Mesenchymal stem cell (in vitro differentiated cells and primary cell): ENCODE measurements around the gene OGT.

Experiments used
- DNase-seq: peaks from one replicate; pipeline ENCODE4 v3.0.0-alpha.2; 2013
- H2AFZ ChIP-seq: one replicate; pipeline ENCODE4 v1.6.1; 2013; ENCODE audit warnings: low read depth, mild to moderate bottlenecking, control low read depth, inconsistent platforms, low read length, moderate library complexity
- H2AK5ac ChIP-seq: 2 replicates; pipeline ENCODE4 v1.6.1; 2013; ENCODE audit warnings: low read length, moderate library complexity, mild to moderate bottlenecking, inconsistent platforms; ENCODE audit not compliant: severe bottlenecking
- H2BK120ac ChIP-seq: one replicate; pipeline ENCODE4 v1.6.1; 2013; ENCODE audit warnings: low read depth, mild to moderate bottlenecking, inconsistent platforms, low read length, moderate library complexity
- H2BK12ac ChIP-seq, 2 experiments: one replicate each; pipeline ENCODE4 v1.6.1; 2013; ENCODE audit warnings: inconsistent platforms in 2 of 2, low read length in 2 of 2, mild to moderate bottlenecking in 2 of 2, moderate library complexity in 2 of 2, control low read depth in 1 of 2
- H2BK15ac ChIP-seq: one replicate; pipeline ENCODE4 v1.6.1; 2013; ENCODE audit warnings: mild to moderate bottlenecking, low read depth, inconsistent platforms; ENCODE audit not compliant: poor library complexity, severe bottlenecking
- H2BK5ac ChIP-seq: 2 replicates; pipeline ENCODE4 v1.6.1; 2013; ENCODE audit warnings: low read depth, mild to moderate bottlenecking, low read length, control low read depth, inconsistent platforms; ENCODE audit not compliant: poor library complexity, severe bottlenecking
- H3K14ac ChIP-seq, 2 experiments: one replicate each; pipeline ENCODE4 v1.6.1; 2013; ENCODE audit warnings: inconsistent platforms in 2 of 2, low read length in 2 of 2, control low read depth in 1 of 2, mild to moderate bottlenecking in 1 of 2, moderate library complexity in 1 of 2
- H3K18ac ChIP-seq, 2 experiments: one replicate each; pipeline ENCODE4 v1.6.1; 2013; ENCODE audit warnings: inconsistent platforms in 2 of 2, low read length in 2 of 2, control low read depth in 1 of 2, low read depth in 1 of 2, mild to moderate bottlenecking in 1 of 2
- H3K23ac ChIP-seq, 2 experiments: one replicate each; pipeline ENCODE4 v1.6.1; 2013; ENCODE audit warnings: inconsistent platforms in 2 of 2, low read length in 2 of 2, mild to moderate bottlenecking in 2 of 2, moderate library complexity in 2 of 2, control low read depth in 1 of 2
- H3K27ac ChIP-seq: 2 replicates; pipeline ENCODE4 v1.5.1; 2013; ENCODE audit warnings: mild to moderate bottlenecking, moderate library complexity, low read length, control low read depth, inconsistent platforms; ENCODE audit not compliant: poor library complexity, severe bottlenecking
- H3K27me3 ChIP-seq, 2 experiments: 2 replicates each; pipeline versions ENCODE4 v1.6.1 to v1.7.0; 2013; ENCODE audit warnings: low read length in 2 of 2, mild to moderate bottlenecking in 2 of 2, moderate library complexity in 2 of 2, control low read depth in 1 of 2, inconsistent platforms in 1 of 2; ENCODE audit not compliant: control insufficient read depth in 1 of 2, insufficient read depth in 1 of 2
- H3K36me3 ChIP-seq, 2 experiments: 2 replicates each; pipeline versions ENCODE4 v1.6.1 to v1.7.0; 2013; ENCODE audit warnings: low read length in 2 of 2, control low read depth in 1 of 2, inconsistent platforms in 1 of 2, low read depth in 1 of 2, mild to moderate bottlenecking in 1 of 2; ENCODE audit not compliant: insufficient read depth in 2 of 2, control insufficient read depth in 1 of 2
- H3K4ac ChIP-seq, 2 experiments: one replicate each; pipeline ENCODE4 v1.6.1; 2013; ENCODE audit warnings: inconsistent platforms in 2 of 2, low read length in 2 of 2, mild to moderate bottlenecking in 2 of 2, moderate library complexity in 2 of 2, control low read depth in 1 of 2, low read depth in 1 of 2
- H3K4me1 ChIP-seq: 2 replicates; pipeline ENCODE4 v1.6.1; 2013; ENCODE audit warnings: low read depth, low read length, control low read depth; ENCODE audit not compliant: control insufficient read depth, insufficient read depth
- H3K4me2 ChIP-seq: 2 replicates; pipeline ENCODE4 v1.6.1; 2013; ENCODE audit warnings: low read length, mild to moderate bottlenecking, inconsistent platforms; ENCODE audit not compliant: poor library complexity, severe bottlenecking
- H3K4me3 ChIP-seq, 2 experiments: 2 replicates each; pipeline versions ENCODE4 v1.5.1 to v1.7.0; 2013; ENCODE audit warnings: low read length in 2 of 2, mild to moderate bottlenecking in 2 of 2, control low read depth in 1 of 2, low read depth in 1 of 2; ENCODE audit not compliant: insufficient read depth in 1 of 2
- H3K79me1 ChIP-seq: replicated peaks from 2 replicates; pipeline ENCODE4 v1.6.1; 2013; ENCODE audit warnings: mild to moderate bottlenecking, control low read depth, low read length, inconsistent platforms; ENCODE audit not compliant: poor library complexity, severe bottlenecking
- H3K9ac ChIP-seq: 2 replicates; pipeline ENCODE4 v1.7.0; 2013; ENCODE audit warnings: mild to moderate bottlenecking, low read length, moderate library complexity
- H3K9me3 ChIP-seq: 2 replicates; pipeline ENCODE4 v1.7.0; 2013; ENCODE audit warnings: mild to moderate bottlenecking, low read length; ENCODE audit not compliant: control insufficient read depth
- H4K8ac ChIP-seq: one replicate; pipeline ENCODE4 v1.6.1; 2013; ENCODE audit warnings: inconsistent platforms, mild to moderate bottlenecking, low read length, moderate library complexity
- H4K91ac ChIP-seq: one replicate; pipeline ENCODE4 v1.6.1; 2013; ENCODE audit warnings: mild to moderate bottlenecking, low read length, inconsistent platforms
- WGBS: methylation state at CpG from one replicate; pipeline ENCODE4 v1.1.7; 2013; ENCODE audit warnings: mixed read lengths; 5-methylcytosine and 5-hydroxymethylcytosine counted together

Gene OGT

GRCh38 chrX:71542825-71543224 is 9.9 kb downstream of the OGT start:
- H2AK5ac ChIP-seq = no peak overlapping the region
- no peak overlapping the region for H3K4ac ChIP-seq
- WGBS = no CpG with 5 or more reads among the region's 2 CpGs

DNA sequence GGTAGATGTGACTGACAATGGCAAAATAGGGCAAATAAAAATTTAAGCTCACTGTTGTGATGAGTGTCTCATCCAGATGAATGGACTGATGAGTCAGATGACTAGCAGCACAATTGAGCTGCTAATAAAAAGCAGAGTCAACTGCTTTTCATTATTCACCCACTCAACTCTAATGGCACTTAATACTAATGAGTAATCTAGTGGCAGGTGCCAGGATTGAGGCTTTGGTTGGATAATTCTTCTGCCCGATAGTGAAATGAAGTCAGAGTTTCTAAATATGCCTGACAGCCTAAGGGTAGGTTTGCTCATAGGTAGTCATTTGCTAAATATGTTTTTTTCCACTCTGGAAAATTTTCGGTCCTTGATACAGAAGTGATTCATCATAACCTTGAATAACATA is 10.4 kb downstream of the OGT start:
- Histone ChIP-seq H2BK12ac (no peak overlapping the region), H3K9me3 (no peaks in the 10 kb centered on the region), H3K27me3 (peaks cover 0 to 5% of the 10 kb centered on the region in 2 experiments), H4K8ac (no peak overlapping the region), H3K4me1 (peaks cover 2% of the 10 kb centered on the region), H2BK120ac (no peak overlapping the region), H3K27ac (peak overlapping the region; percentile 34), H3K4ac (no peak overlapping the region), H2AFZ (no peak overlapping the region), H2BK5ac (no peak overlapping the region), H3K4me3 (no peak overlapping the region), H2BK15ac (no peak overlapping the region), H2AK5ac (no peak overlapping the region), H4K91ac (no peak overlapping the region), H3K18ac (no peak overlapping the region), H3K79me1 (no peaks in the 10 kb centered on the region), H3K36me3 (peaks cover 15 to 55% of the 10 kb centered on the region in 2 experiments), H3K9ac (no peak overlapping the region), H3K14ac (no peak overlapping the region), H3K4me2 (no peak overlapping the region), H3K23ac (no peak overlapping the region)
- WGBS = 17% methylated on average over 1 of the region's 2 CpGs
- DNase-seq = peak; percentile 74

More at GRCh38 chrX:71542825-71543224, 9.9 kb downstream of the OGT start:
- Histone ChIP-seq H2AFZ (no peak overlapping the region), H3K9ac (peak overlapping the region; percentile 28), H3K27ac (peak overlapping the region; percentile 34), H3K36me3 (peaks cover 15 to 55% of the 10 kb centered on the region in 2 experiments), H3K4me3 (peak overlapping the region in 1 of 2 experiments; percentile 19), H3K79me1 (no peaks in the 10 kb centered on the region), H3K27me3 (peaks cover 0 to 5% of the 10 kb centered on the region in 2 experiments), H4K8ac (no peak overlapping the region), H3K9me3 (no peaks in the 10 kb centered on the region), H2BK12ac (no peak overlapping the region), H2BK5ac (no peak overlapping the region), H4K91ac (no peak overlapping the region), H3K4me2 (no peak overlapping the region), H3K18ac (no peak overlapping the region), H2BK120ac (no peak overlapping the region), H3K14ac (no peak overlapping the region), H2BK15ac (no peak overlapping the region), H3K4me1 (peaks cover 2% of the 10 kb centered on the region), H3K23ac (no peak overlapping the region)
- DNase-seq = no peak

DNA sequence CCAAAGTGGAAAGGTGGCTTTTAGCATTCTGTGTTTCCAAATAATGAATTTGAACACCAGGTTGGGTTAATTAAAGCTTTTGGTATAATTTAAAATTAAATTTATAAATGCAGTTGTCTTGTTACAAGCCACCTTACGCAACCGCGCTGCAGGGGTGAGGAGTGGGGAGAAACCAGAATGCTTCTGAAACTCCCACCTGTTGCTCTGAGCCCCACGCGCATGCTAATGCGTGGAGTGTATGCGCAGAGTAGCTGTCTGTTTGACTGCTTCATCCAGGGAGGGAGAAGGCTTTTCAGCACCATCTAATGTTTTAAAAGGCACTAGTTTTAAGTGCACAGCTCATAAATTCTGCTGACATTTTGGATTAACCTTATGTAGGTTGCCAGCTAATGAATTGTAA is 12.5 kb downstream of the OGT start:
- WGBS = 100% methylated on average over 7 of the region's 7 CpGs
- Histone ChIP-seq H3K4ac (no peak overlapping the region), H3K27ac (no peak overlapping the region), H2BK120ac (no peak overlapping the region), H3K36me3 (peaks cover 20 to 65% of the 10 kb centered on the region in 2 experiments), H3K9me3 (no peaks in the 10 kb centered on the region), H3K27me3 (peaks cover 0 to 5% of the 10 kb centered on the region in 2 experiments), H3K23ac (no peak overlapping the region), H4K91ac (no peak overlapping the region), H2AFZ (no peak overlapping the region), H3K9ac (no peak overlapping the region), H3K14ac (no peak overlapping the region), H2BK5ac (no peak overlapping the region), H4K8ac (no peak overlapping the region), H2BK15ac (no peak overlapping the region), H2BK12ac (no peak overlapping the region), H3K79me1 (no peaks in the 10 kb centered on the region), H3K18ac (no peak overlapping the region), H3K4me1 (peaks cover 8% of the 10 kb centered on the region), H2AK5ac (no peak overlapping the region), H3K4me3 (no peak overlapping the region), H3K4me2 (no peak overlapping the region)
- DNase-seq = no peak

DNA sequence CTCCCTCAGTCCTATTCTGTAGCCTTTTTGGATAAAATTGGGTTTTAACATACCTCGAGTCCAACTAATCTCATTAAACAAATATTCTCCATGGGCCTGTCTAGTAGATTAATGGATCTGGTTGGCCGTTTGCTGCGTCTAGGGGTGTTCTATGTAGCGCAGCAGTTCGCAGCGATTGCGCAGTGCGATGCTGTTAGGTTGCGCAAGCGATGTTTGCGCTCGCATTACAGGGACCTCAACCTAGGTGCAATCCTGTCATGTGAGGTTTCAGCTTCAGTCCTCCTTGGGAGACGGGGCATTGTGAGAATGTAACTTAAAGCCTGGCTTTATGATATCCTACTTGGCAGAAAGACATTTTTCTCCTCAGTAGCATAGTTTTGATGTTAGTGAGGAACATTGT is 14.0 kb downstream of the OGT start:
- Histone ChIP-seq H3K4me3 (no peak overlapping the region), H3K36me3 (peaks cover 17 to 64% of the 10 kb centered on the region in 2 experiments), H2BK5ac (no peak overlapping the region)

More for the DNA sequence above, 14.0 kb downstream of the OGT start:
- H3K27ac ChIP-seq = no peak overlapping the region
- H3K4me1 ChIP-seq = peaks cover 5% of the 10 kb centered on the region
- H4K91ac ChIP-seq = no peak overlapping the region
- H3K27me3 ChIP-seq = peaks cover 0 to 8% of the 10 kb centered on the region in 2 experiments
- no peak overlapping the region for H3K9ac ChIP-seq
- H2AK5ac ChIP-seq = no peak overlapping the region
- H4K8ac ChIP-seq = no peak overlapping the region
- no peak overlapping the region for H3K14ac ChIP-seq
- no peak overlapping the region for H2BK15ac ChIP-seq
- no peak overlapping the region for H3K18ac ChIP-seq
- H2BK120ac ChIP-seq = no peak overlapping the region
- no peak for DNase-seq
- WGBS = 99% methylated on average over 12 of the region's 13 CpGs
- no peaks in the 10 kb centered on the region for H3K79me1 ChIP-seq
- H3K4ac ChIP-seq = no peak overlapping the region
- no peak overlapping the region for H3K23ac ChIP-seq
- no peak overlapping the region for H2BK12ac ChIP-seq
- no peaks in the 10 kb centered on the region for H3K9me3 ChIP-seq
- H3K4me2 ChIP-seq = no peak overlapping the region
- H2AFZ ChIP-seq = no peak overlapping the region
